Gastroesophageal sphincter (tissue), 4 donors: Measurements from ENCODE around the gene ITPR2. TPM values are rescaled to one million over a fixed set of nuclear protein-coding genes. Genes with fewer than 3 reads are reported as not detected.
"Not testable (repeated sequence)": the region's sequence is repeated elsewhere in the genome, so short reads cannot be mapped to it uniquely, and the experiment has no call there.

Experiments used
- ATAC-seq: fragments of 150-250 bp; one replicate; pipeline ENCODE4 v1.9.1; 2016; ENCODE audit warnings: mild to moderate bottlenecking, moderate library complexity
- H3K27ac ChIP-seq, 4 donors: fragments of 200-600 bp; sonication (generic) in 3 of 4; 1 replicate in 3 of 4; 2 replicates in 1 of 4; pipeline ENCODE4 v1.5.1; 2016 to 2019
- H3K27me3 ChIP-seq: fragments of 200-600 bp; sonication (generic); one replicate; pipeline ENCODE4 v1.5.1; 2019
- H3K36me3 ChIP-seq, 2 donors: fragments of 200-600 bp; sonication (generic); one replicate each; pipeline ENCODE4 v1.5.1; 2019; ENCODE audit warnings: control low read depth in 1 of 2
- H3K4me1 ChIP-seq, 3 donors: fragments of 200-600 bp; sonication (generic); 1 replicate in 2 of 3; 2 replicates in 1 of 3; pipeline ENCODE4 v1.5.1; 2016 to 2019; ENCODE audit warnings: control low read depth in 2 of 3
- H3K4me3 ChIP-seq, 2 donors: fragments of 200-600 bp; sonication (generic); one replicate each; pipeline ENCODE4 v1.5.1; 2019; ENCODE audit warnings: mild to moderate bottlenecking in 1 of 2, moderate library complexity in 1 of 2
- H3K9me3 ChIP-seq, 3 donors: fragments of 200-600 bp; sonication (generic); one replicate each; pipeline ENCODE4 v1.5.1; 2017 to 2019; ENCODE audit warnings: control low read depth in 2 of 3
- EP300 ChIP-seq: sonication (generic); formaldehyde crosslinking; IDR thresholded peaks from one replicate; pipeline ENCODE4 v1.6.1; 2017; ENCODE audit warnings: antibody characterized with exemption, mild to moderate bottlenecking
- POLR2A ChIP-seq, 2 donors: fragments of 450-650 bp; IDR thresholded peaks; one replicate each; pipeline ENCODE4 v1.6.1; 2017; ENCODE audit warnings: antibody characterized with exemption in 2 of 2, mild to moderate bottlenecking in 2 of 2, moderate library complexity in 1 of 2
- POLR2AphosphoS5 ChIP-seq: sonication (generic); formaldehyde crosslinking; IDR thresholded peaks from one replicate; pipeline ENCODE4 v1.6.1; 2017; ENCODE audit warnings: antibody characterized with exemption
- WGBS, 2 donors: methylation state at CpG; one replicate each; pipeline ENCODE4 v1.1.5; 2018; ENCODE audit warnings: low coverage in 1 of 2; 5-methylcytosine and 5-hydroxymethylcytosine counted together
- total RNA-seq, 4 donors: library from RNA; depleted of rRNA; stranded (reverse); fragments of >200 nt; gene quantifications; one replicate each; pipeline ENCODE4 v1.1.0, GENCODE V29; 2016
- TF ChIP-seq, protein P1 (sequence below), 4 experiments: fragments of 200-600 bp in 2 of 4; fragments of 450-650 bp in 2 of 4; sonication (generic) in 1 of 4; IDR thresholded peaks; one replicate each; pipeline ENCODE4 v1.5.1; 2017 to 2019; ENCODE audit warnings: antibody characterized with exemption in 4 of 4, mild to moderate bottlenecking in 2 of 4, moderate library complexity in 2 of 4

The ITPR2 gene
- total RNA-seq, 4 donors from 2014 or later, result 30.8 to 63.0 (median 44.4) TPM

DNA sequence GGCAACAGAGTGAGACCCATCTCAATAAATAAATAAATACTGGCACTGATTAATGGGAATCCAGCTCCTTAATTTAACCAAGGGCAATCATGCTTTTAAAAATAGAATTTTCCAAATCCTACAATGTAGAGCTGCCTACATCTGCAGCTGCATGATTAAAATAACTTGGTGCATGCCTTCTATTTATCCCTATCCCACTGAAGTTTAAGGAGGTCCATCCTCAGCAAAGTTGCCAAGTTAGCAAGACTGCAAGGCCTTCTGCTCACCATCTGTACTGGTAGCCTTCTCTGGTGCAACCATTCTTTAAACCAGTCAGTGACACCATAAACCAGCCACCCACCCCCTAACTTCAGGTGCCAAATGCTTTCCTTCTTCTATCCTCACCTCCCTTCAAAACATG is 226.1 kb downstream of the ITPR2 start:
- ATAC-seq, result no peak
- TF ChIP-seq POLR2AphosphoS5 (no peak), EP300 (no peak), POLR2A (IDR thresholded peaks at IDR 0.05) (no peak)
- TF ChIP-seq, protein P1, sequence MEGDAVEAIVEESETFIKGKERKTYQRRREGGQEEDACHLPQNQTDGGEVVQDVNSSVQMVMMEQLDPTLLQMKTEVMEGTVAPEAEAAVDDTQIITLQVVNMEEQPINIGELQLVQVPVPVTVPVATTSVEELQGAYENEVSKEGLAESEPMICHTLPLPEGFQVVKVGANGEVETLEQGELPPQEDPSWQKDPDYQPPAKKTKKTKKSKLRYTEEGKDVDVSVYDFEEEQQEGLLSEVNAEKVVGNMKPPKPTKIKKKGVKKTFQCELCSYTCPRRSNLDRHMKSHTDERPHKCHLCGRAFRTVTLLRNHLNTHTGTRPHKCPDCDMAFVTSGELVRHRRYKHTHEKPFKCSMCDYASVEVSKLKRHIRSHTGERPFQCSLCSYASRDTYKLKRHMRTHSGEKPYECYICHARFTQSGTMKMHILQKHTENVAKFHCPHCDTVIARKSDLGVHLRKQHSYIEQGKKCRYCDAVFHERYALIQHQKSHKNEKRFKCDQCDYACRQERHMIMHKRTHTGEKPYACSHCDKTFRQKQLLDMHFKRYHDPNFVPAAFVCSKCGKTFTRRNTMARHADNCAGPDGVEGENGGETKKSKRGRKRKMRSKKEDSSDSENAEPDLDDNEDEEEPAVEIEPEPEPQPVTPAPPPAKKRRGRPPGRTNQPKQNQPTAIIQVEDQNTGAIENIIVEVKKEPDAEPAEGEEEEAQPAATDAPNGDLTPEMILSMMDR (IDR thresholded peaks at IDR 0.05), result no peak
- Histone ChIP-seq H3K9me3 (no peaks in the 10 kb centered on the region), H3K4me3 (no peak overlapping the region), H3K36me3 (peaks cover 0 to 3% of the 10 kb centered on the region in 2 donors), H3K4me1 (no peaks in the 10 kb centered on the region), H3K27ac (no peak overlapping the region), H3K27me3 (no peaks in the 10 kb centered on the region)

DNA sequence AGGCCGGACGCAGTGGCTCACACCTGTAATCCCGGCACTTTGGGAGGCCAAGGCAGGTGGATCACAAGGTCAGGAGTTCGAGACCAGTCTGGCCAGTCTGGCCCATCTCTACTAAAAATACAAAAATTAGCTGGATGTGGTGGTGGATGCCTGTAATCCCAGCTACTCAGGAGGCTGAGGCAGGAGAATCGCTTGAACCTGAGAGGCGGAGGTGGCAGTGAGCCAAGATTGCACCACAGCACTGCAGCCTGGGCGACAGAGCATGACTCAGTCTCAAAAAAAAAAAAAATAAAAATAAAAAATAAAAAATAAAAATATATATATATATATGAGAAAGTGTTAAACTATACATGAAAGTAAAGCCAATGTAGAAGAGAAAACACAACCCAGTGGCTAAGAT is 228.2 kb downstream of the ITPR2 start:
- not testable (repeated sequence) for ATAC-seq, H3K27me3 ChIP-seq, H3K4me3 ChIP-seq, H3K27ac ChIP-seq, H3K4me1 ChIP-seq, H3K9me3 ChIP-seq
- peaks cover 0 to 12% of the 10 kb centered on the region in 2 donors for H3K36me3 ChIP-seq
- WGBS, 2 donors, result 90 to 100% methylated on average over 2 to 6 of the region's 7 CpGs

DNA sequence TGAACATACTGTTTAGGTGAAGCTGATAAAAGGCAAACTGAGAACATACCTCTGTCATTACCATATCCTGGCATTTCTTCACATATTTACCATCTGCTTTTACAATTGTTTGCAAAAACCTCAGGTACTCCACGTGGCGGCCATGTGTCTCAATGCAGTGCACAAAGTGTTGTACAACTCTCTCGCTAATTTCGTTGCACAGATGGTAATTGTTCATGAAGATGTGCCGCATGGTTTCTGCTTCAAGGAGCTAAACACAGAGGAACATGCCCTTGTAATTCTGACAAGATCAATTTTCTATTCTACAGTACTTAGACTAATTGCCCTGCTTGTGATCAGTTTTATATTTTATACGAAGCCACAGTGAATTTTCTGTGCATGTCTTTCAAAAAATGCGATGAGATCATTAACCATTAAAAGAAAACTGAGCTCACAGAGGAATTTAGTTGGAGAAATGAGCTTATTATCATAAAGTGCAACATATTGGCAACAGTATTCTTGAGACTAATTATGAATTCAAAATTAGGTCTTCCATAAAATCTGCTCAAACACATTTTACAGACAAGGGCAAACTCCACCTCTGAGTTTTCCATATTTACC is 233.8 kb downstream of the ITPR2 start:
- Histone ChIP-seq H3K27ac (no peak overlapping the region), H3K36me3 (peaks cover 0 to 48% of the 10 kb centered on the region in 2 donors), H3K4me3 (no peak overlapping the region), H3K9me3 (no peaks in the 10 kb centered on the region), H3K4me1 (no peaks in the 10 kb centered on the region), H3K27me3 (no peaks in the 10 kb centered on the region)
- ATAC-seq, result no peak
- WGBS, 2 donors, result 88 to 91% methylated on average over 7 of the region's 7 CpGs
- no peak for TF ChIP-seq EP300
- no peak for TF ChIP-seq POLR2A (IDR thresholded peaks at IDR 0.05)
- no peak for TF ChIP-seq POLR2AphosphoS5
- TF ChIP-seq, protein P1 (IDR thresholded peaks at IDR 0.05), result no peak

DNA sequence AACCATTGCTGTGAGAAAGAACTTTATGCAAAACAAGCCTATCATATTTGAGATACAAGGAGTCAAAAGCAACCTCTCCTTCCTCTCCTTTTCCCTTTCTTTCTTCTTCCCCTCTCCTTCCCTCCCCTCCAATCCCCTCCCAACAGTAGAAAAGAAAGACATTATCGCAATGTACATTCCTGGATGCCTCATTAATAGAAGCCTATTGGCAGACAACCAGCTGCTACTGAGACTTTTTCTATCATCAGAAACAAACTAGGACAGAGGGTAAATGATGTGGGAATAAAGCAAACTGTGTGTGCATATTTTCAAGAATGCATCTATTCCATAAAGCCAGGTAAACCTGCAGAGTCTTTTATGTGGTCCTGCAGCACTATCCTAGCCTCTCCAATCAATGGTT is 237.2 kb downstream of the ITPR2 start:
- peaks cover 0 to 52% of the 10 kb centered on the region in 2 donors for H3K36me3 ChIP-seq
- H3K4me1 ChIP-seq, result no peaks in the 10 kb centered on the region
- ATAC-seq, result no peak
- no peaks in the 10 kb centered on the region for H3K27me3 ChIP-seq
- no peak overlapping the region for H3K4me3 ChIP-seq
- TF ChIP-seq, protein P1 (IDR thresholded peaks at IDR 0.05), result no peak
- TF ChIP-seq EP300 (no peak), POLR2AphosphoS5 (no peak), POLR2A (IDR thresholded peaks at IDR 0.05) (no peak)
- H3K9me3 ChIP-seq, result no peaks in the 10 kb centered on the region
- H3K27ac ChIP-seq, result no peak overlapping the region
- WGBS, 2 donors, result 83% methylated on average over 1 of the region's 1 CpG; no CpG with 5 or more reads in 1 of the 2 donors

DNA sequence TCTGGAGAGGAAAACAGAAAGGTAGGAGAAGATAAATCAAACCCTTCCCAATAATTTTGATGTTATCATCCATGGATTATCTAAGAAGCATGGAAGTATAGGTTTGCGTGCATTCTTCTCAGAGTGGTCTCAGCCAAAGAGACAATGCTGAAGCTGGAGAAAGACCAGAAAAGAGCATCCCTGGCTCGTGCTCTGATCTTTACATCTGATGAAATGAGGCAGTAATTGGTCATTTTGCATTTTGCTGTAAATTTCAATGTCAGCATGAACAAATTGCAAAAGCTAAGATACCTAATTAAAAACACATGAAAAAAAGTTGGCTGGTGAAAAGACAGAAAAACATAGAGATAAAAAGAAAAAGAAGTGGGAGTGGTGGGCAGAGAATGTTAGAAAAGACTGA is 252.4 kb downstream of the ITPR2 start:
- 85 to 100% methylated on average over 2 of the region's 2 CpGs for WGBS, 2 donors
- Histone ChIP-seq H3K4me1 (no peaks in the 10 kb centered on the region), H3K27ac (no peak overlapping the region), H3K27me3 (no peaks in the 10 kb centered on the region), H3K36me3 (peaks cover 0 to 36% of the 10 kb centered on the region in 2 donors), H3K4me3 (no peak overlapping the region), H3K9me3 (no peaks in the 10 kb centered on the region)
- TF ChIP-seq, protein P1 (IDR thresholded peaks at IDR 0.05), result no peak
- TF ChIP-seq POLR2A (IDR thresholded peaks at IDR 0.05) (no peak), POLR2AphosphoS5 (no peak), EP300 (no peak)
- no peak for ATAC-seq
